ENCODE measurements around the gene RTP3. TPM values are rescaled to one million over a fixed set of nuclear protein-coding genes. Genes with fewer than 3 reads are reported as not detected.

Gene RTP3
- total and polyA plus RNA-seq, 2 donors (not counting 1 experiment from before 2014, with no cell fraction given) = not detected

DNA sequence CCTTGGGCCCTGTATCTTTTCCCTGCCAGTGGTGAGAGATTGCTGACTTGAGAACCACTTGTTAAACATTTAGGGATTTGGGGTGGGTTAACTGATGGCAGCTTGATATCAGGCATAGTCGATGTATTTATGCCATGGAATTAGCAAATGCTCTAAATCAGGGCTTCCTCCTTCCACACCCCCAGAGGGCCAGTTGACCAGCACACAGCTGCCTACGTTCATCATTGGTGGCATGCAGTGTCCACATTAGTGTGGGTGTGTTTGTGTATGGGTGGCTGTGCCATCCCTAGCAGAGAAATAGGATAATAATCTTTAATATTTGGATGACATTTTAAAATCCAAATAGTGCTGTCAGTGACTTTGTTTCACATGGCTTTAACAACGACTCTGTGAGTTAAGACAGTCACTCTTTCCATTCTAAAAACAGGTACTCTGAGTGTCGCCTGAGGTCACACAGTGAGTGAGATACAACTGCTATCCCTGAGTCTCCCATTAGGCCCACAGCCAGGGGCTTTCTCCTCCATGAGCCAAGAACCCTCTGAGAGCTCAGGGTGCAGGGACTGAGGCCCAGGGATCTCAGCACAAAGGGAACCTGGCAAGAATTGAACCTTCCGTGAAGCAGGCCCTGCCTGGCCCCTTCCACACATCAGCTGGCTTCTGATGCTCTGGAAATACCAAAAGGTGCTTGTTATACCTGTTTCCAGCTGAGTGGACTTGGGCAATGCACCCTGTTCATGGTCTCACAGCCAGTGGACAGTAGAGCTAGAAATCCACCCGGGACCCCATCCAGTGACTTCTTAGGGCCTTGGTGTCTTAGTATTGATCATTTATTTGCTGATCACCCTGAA, 28.8 kb upstream of the RTP3 start:
- Histone ChIP-seq H3K4me1 (ENCODE audit: control insufficient read depth in 2 of 2, insufficient read depth in 2 of 2, low read length in 2 of 2) (no peaks in the 10 kb centered on the region), H3K4me3 (ENCODE audit: control extremely low read depth in 1 of 5, extremely low read depth in 1 of 5, insufficient read depth in 1 of 5, low read depth in 2 of 5, low read length in 4 of 5) (no peak overlapping the region), H3K27me3 (replicated peaks in 1 of 4; ENCODE audit: control extremely low read depth in 1 of 4, control insufficient read depth in 3 of 4, insufficient read depth in 4 of 4, low read length in 3 of 4) (peaks cover 0 to 18% (median 9%) of the 10 kb centered on the region in 4 experiments), H4K20me1 (ENCODE audit: control insufficient read depth, insufficient read depth, low read length, poor library complexity, severe bottlenecking) (no peaks in the 10 kb centered on the region), H3K36me3 (replicated peaks in 1 of 2; ENCODE audit: control extremely low read depth in 1 of 2, control insufficient read depth in 1 of 2, extremely low read depth in 1 of 2, insufficient read depth in 2 of 2, low read length in 1 of 2) (no peaks in the 10 kb centered on the region), H3K9me3 (ENCODE audit: control extremely low read depth in 1 of 3, control insufficient read depth in 2 of 3, insufficient read depth in 1 of 3, low read length in 2 of 3) (no peaks in the 10 kb centered on the region), H3K9ac (ENCODE audit: low read length) (no peak overlapping the region), H3K79me2 (ENCODE audit: control insufficient read depth, insufficient read depth, low read length) (no peaks in the 10 kb centered on the region), H2AFZ (ENCODE audit: insufficient read depth, low read depth, low read length, poor library complexity, severe bottlenecking) (no peak overlapping the region), H3K27ac (ENCODE audit: low read length in 2 of 2) (no peak overlapping the region), H3K4me2 (replicated peaks; ENCODE audit: low read depth, low read length, poor library complexity, severe bottlenecking) (no peak overlapping the region)
- Mint-ChIP-seq H3K4me3 (no peak overlapping the region), H3K27ac (no peak overlapping the region), H3K27me3 (peaks cover 27% of the 10 kb centered on the region), H3K4me1 (no peaks in the 10 kb centered on the region), H3K9me3 (ENCODE audit: insufficient read depth) (no peaks in the 10 kb centered on the region)
- CTCF ChIA-PET = interaction anchor here (0.9 to 1.0 kb wide), 2 partner anchors 42 to 80 kb away, joined by 3 read pairs; no protein-coding TSS in a partner anchor
- 91% methylated on average over 4 of the region's 6 CpGs for WGBS (ENCODE audit: insufficient coverage)
- intact Hi-C loops (cut with micrococcal nuclease) = no loop called here
- DNase-seq = no peak
- TF ChIP-seq, protein P1, sequence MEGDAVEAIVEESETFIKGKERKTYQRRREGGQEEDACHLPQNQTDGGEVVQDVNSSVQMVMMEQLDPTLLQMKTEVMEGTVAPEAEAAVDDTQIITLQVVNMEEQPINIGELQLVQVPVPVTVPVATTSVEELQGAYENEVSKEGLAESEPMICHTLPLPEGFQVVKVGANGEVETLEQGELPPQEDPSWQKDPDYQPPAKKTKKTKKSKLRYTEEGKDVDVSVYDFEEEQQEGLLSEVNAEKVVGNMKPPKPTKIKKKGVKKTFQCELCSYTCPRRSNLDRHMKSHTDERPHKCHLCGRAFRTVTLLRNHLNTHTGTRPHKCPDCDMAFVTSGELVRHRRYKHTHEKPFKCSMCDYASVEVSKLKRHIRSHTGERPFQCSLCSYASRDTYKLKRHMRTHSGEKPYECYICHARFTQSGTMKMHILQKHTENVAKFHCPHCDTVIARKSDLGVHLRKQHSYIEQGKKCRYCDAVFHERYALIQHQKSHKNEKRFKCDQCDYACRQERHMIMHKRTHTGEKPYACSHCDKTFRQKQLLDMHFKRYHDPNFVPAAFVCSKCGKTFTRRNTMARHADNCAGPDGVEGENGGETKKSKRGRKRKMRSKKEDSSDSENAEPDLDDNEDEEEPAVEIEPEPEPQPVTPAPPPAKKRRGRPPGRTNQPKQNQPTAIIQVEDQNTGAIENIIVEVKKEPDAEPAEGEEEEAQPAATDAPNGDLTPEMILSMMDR (IDR thresholded peaks at IDR 0.05) = no peak
- no peak for TF ChIP-seq EZH2 (IDR thresholded peaks at IDR 0.05; ENCODE audit: borderline replicate concordance, insufficient read depth, low read depth, low read length, poor library complexity, severe bottlenecking)
- POLR2A ChIA-PET = no interaction called here
- no peak for ATAC-seq (ENCODE audit: low read depth)

DNA sequence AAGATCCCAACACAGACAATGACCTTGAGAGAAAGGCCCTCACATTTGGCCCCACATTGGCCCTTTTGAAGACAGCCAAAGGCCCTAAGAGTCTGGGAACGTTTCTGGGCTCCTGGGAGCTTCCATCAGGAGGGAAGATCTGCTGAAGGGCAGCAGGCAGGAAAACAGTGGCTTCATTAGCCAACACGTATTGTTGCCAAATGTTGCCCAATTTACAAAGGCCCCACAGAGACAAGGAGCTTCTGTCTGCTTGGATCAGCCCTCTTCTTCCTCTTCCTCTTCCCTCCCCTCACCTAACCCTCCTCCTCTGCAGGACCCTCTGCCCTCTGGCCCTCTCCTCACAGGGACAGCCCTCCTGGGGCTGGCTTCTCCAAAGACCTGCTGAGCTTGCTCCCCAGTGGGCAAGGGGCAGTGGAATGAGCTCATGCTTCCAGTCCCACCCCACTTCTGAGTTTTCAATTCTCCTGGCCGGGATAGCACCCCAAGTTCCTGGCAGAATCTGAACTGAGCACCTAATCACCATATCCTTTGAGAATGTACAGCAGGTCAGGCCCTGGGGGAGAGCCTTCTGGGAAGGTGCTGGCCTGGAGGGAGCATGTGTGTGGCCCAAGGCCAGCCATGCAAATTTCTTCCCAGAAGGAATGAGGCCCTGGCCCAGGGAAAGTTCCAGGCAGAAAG, 28.0 kb upstream of the RTP3 start:
- Mint-ChIP-seq H3K4me1 (no peaks in the 10 kb centered on the region), H3K27me3 (peaks cover 26% of the 10 kb centered on the region), H3K27ac (no peak overlapping the region), H3K4me3 (no peak overlapping the region), H3K9me3 (ENCODE audit: insufficient read depth) (no peaks in the 10 kb centered on the region)
- H2AFZ ChIP-seq (ENCODE audit: insufficient read depth, low read depth, low read length, poor library complexity, severe bottlenecking) = no peak overlapping the region
- ChIA-PET POLR2A (no interaction called here), CTCF (interaction anchor here (0.9 to 1.1 kb wide), 3 partner anchors 19 to 79 kb away, joined by 3 read pairs; no protein-coding TSS in a partner anchor)
- H3K4me3 ChIP-seq (ENCODE audit: control extremely low read depth in 1 of 5, extremely low read depth in 1 of 5, insufficient read depth in 1 of 5, low read depth in 2 of 5, low read length in 4 of 5) = no peak overlapping the region
- TF ChIP-seq EZH2 (IDR thresholded peaks at IDR 0.05; ENCODE audit: borderline replicate concordance, insufficient read depth, low read depth, low read length, poor library complexity, severe bottlenecking) = no peak
- TF ChIP-seq, protein P1 (IDR thresholded peaks at IDR 0.05) = no peak
- DNase-seq (no peak), ATAC-seq (ENCODE audit: low read depth) (no peak)
- intact Hi-C loops (cut with micrococcal nuclease) = no loop called here
- peaks cover 0 to 9% (median 4%) of the 10 kb centered on the region in 4 experiments for H3K27me3 ChIP-seq (replicated peaks in 1 of 4; ENCODE audit: control extremely low read depth in 1 of 4, control insufficient read depth in 3 of 4, insufficient read depth in 4 of 4, low read length in 3 of 4)
- no peaks in the 10 kb centered on the region for H3K4me1 ChIP-seq (ENCODE audit: control insufficient read depth in 2 of 2, insufficient read depth in 2 of 2, low read length in 2 of 2)
- no peak overlapping the region for H3K9ac ChIP-seq (ENCODE audit: low read length)
- no peaks in the 10 kb centered on the region for H3K9me3 ChIP-seq (ENCODE audit: control extremely low read depth in 1 of 3, control insufficient read depth in 2 of 3, insufficient read depth in 1 of 3, low read length in 2 of 3)
- WGBS (ENCODE audit: insufficient coverage) = 72% methylated on average over 2 of the region's 3 CpGs
- H3K27ac ChIP-seq (ENCODE audit: low read length in 2 of 2) = no peak overlapping the region
- H3K4me2 ChIP-seq (replicated peaks; ENCODE audit: low read depth, low read length, poor library complexity, severe bottlenecking) = no peak overlapping the region
- H4K20me1 ChIP-seq (ENCODE audit: control insufficient read depth, insufficient read depth, low read length, poor library complexity, severe bottlenecking) = no peaks in the 10 kb centered on the region
- H3K79me2 ChIP-seq (ENCODE audit: control insufficient read depth, insufficient read depth, low read length) = no peaks in the 10 kb centered on the region
- no peaks in the 10 kb centered on the region for H3K36me3 ChIP-seq (replicated peaks in 1 of 2; ENCODE audit: control extremely low read depth in 1 of 2, control insufficient read depth in 1 of 2, extremely low read depth in 1 of 2, insufficient read depth in 2 of 2, low read length in 1 of 2)

Measured in B cell (primary cell).